NCI-H2171 (cell line): ENCODE data around the gene OBSL1.

Source experiments
- DNase-seq: peaks from one replicate; lab custom pipeline; 2025; lab: John Stamatoyannopoulos, UW

OBSL1 gene

DNA sequence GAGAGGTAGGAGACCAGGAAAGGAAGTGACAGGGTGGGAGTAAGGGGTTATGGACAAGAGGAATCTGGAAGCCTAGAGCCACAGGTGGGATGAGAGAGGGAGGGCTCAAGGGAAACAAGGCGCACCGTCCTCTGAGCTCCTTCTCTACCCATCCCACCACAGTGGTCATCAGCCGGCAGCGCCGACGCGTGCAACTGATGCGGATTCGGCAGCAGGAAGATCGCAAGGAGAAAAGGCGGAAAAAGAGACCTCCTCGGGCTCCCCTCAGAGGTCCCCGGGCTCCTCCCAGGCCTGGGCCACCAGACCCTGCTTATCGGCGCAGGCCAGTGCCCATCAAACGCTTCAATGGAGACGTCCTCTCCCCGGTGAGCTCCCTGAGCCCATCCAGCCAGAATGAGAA lies 22.3 kb downstream of the OBSL1 start:
- DNase-seq = no peak

DNA sequence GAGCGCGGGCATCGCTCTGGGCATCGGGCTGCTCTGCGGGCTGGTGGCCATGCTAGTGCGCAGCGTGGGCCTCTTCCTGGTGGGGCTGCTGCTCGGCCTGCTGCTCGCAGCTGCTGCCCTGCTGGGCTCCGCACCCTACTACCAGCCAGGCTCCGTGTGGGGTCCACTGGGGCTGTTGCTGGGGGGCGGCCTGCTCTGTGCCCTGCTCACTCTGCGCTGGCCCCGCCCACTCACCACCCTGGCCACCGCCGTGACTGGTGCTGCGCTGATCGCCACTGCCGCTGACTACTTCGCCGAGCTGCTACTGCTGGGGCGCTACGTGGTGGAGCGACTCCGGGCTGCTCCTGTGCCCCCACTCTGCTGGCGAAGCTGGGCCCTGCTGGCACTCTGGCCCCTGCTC lies 23.7 kb downstream of the OBSL1 start:
- DNase-seq = no peak

- no peak for DNase-seq
These were observed 25.4 kb downstream of the OBSL1 start for GRCh38 chr2:219545943-219546352.

- DNase-seq = no peak
These were observed 25.9 kb downstream of the OBSL1 start for GRCh38 chr2:219545295-219545942.

DNA sequence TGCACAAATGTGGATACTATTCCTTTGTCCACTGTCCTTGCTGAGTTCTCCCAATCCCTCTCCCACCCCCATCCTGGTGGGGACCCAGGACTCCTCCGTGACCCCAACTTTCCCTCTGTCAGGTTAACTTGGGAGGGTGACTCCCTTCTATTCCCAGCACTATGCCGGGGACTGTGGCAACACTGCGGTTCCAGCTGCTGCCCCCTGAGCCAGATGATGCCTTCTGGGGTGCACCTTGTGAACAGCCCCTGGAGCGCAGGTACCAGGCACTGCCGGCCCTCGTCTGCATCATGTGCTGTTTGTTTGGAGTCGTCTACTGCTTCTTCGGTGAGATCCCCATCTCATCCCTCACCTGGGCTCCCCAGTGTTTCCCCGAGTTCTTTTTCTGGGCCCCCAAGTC lies 26.8 kb downstream of the OBSL1 start:
- DNase-seq = no peak

GRCh38 chr2:219543596-219544358 lies 27.6 kb downstream of the OBSL1 start, which contains the start of the genes CHPF and TMEM198:
CHPF (minus strand) TSS chr2:219543809; CDS start chr2:219543538, 271 bp downstream.
TMEM198 (plus strand) TSS chr2:219544028; CDS start chr2:219544728, 700 bp downstream.
- DNase-seq = peak; percentile 97

DNA sequence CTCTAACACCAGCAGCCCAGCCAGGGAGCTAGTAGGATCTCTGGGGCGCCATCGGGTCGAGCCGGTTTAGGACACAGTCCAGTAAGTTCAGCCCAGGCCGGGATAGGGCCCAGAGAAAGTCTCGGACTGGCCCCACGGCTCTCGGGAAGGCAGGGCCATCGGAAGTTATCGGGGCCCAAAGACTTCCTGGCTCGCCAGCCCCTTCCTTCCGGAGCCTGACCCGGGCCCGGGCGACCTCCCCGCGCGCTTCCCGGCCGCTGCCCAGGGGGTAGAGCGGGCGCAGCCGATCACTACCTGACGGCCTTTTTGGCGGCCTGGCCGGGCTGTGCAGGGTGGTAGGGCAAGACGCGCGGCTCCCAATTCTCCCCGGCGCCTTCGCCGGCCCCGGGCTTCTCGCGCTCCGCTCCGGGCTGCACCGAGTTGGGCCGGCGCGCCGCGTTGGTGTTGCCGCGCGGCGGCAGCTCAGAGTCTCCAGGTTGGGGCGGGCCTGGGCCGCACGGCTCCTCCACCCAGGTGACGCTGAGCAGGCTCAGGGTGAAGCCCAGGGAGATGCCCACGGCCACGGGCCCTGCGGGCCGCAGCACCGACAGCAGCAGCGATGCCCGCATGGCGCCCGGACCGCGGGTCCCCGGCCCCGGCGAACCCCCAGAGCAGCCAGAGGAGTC lies 28.3 kb downstream of the OBSL1 start:
- peak; percentile 46 for DNase-seq

GRCh38 chr2:219541611-219542180 lies 29.6 kb downstream of the OBSL1 start:
- peak; percentile 61 for DNase-seq

DNA sequence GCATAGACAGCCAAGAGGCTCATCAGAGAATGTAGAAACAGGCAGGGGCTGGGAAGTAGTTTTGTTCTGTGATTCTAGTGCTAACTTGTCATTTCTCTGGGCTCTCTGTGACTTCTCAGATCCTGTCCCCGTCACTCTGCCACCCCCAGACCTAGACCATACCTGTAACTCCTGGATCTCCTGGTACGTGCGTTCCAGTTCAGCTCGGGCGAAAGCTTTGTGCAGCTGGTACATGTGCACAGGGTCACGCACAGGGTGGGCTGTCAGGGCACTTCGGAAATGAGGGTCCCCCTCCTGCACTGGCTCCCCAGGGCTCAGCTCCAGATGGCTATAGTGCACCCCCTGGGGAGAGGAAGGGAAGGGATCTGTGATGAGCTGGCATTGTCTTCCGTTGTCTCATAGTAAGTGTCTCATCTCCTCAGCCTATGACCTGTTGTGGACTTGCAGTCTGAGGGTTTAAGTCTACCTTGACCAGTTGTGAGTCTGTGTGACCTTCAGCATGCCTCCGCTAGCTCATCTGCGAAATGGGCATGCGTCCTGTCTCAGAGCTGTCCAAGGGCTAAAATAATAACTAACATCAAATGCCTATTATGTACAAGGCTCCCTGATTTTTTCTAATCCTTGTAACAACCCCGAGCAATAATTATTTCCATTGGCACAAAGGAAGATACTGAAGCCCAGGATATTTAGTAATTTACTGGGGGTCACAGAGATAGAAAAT lies 30.4 kb downstream of the OBSL1 start:
- DNase-seq = no peak

DNA sequence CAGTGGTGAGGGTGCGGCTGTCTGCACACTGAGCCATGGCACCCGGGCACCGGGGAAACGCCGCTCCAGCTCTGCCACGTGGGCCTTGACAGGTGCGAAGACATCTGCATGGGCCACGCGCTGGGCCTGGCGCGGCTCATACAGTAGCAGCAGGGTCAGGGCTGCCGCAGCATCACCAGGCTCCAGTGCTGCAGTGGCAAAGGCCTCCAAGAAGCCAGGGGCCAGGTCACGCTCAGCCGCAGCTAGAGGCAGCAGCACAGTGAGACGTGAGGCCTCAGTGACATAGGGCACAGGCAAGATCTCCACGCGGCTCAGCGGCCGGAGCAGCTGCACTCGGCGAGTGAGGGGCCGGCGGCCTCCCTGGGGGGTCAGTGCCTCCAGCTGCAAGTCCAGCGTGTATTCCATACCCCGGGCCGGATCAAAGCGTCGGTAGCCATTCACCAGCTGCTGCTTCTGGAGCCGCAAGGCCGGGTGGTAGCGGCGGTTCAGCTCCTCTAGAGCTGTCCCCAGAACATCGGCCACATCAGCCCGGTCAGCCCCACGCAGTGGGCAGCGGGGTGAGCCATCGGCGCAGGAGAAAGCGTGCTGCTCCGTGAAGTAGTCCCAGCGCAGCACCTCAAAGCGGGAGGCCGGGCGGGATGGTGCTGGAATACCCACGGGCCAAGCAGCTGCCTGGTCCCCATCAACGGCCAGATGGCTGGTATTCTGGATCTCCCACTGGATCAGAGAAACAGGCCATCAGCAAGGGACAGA lies 31.2 kb downstream of the OBSL1 start:
- DNase-seq = no peak

DNA sequence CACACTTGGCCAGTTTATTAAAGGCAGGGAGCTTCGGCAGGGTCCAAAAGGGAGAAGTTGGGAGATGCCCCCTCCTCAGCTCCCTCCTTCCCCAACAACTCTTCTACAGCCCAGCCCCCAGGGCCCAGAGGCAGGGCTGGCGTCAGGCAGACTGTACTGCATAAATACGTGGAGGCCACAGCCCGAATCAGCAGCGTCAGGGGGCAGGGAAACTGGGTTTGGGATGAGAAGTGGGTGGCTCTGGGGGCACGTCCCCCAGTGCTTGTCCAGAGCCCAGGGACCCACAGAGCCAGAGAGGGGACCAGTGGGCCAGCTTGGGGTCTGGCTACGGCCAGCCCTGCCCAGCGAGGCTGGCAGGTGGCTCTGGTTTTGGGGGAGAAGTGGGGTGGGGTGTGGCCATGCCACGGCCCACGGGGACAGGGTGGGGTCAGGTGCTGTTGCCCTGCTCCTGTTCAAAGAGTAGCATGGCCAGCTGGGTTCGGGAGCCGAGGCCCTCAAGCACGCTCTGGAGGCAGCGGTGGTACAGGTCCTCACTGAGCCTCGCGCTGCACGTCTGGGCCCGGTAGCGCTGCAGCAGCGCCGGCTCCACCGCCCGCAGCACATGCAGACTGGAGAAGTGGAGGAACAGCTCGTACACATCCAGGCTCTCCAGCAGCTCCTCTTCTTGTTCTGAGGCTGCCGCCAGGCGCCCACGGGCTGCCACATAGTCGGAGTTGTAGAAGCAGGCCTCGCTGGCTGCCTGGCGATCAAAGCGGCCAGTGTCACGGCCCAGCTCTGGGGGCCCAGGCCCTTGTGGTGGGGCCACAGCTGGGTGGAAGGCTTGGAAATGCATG lies 32.2 kb downstream of the OBSL1 start:
- DNase-seq = no peak

DNA sequence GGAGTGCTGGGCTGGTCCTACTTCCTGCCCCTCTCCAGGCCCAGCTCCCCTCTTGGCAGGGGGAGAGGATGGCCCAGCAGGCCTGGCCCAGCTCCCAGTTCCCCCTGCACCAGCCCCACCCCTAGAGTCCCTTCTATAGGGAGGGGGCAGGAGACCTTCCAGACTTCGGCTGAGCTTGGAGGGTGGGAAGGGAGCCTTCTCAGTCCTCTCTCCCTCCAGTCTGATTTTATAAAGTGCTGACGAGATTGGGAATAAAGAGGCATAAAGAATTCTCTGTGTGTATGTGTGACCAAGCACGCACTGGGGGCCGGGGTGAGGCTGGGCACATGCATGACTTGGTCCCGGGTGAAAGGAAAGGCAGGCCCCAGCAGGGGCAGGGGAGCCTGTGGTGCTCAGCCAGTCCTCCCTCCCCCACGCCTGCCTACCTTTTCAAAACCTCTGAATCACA lies 32.8 kb downstream of the OBSL1 start:
- no peak for DNase-seq

GRCh38 chr2:219537657-219538488 lies 33.5 kb downstream of the OBSL1 start:
- no peak for DNase-seq

DNA sequence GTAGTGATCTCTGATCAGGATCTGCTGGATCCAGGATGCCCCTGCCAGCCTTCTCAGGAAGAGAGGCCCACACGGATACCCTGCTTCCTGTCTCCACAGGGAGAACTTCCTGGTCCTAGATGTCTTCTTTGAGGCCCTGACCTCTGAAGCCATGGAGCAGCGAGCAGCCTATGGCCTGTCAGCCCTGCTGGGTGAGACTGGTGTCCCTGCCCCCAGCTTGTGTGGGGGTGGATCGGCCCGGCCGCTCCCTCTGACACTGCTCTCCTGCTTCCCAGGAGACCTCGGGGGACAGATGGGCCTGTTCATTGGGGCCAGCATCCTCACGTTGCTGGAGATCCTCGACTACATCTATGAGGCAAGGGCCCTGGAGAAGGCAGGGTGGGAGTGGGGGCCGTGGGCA lies 34.4 kb downstream of the OBSL1 start:
- no peak for DNase-seq

DNA sequence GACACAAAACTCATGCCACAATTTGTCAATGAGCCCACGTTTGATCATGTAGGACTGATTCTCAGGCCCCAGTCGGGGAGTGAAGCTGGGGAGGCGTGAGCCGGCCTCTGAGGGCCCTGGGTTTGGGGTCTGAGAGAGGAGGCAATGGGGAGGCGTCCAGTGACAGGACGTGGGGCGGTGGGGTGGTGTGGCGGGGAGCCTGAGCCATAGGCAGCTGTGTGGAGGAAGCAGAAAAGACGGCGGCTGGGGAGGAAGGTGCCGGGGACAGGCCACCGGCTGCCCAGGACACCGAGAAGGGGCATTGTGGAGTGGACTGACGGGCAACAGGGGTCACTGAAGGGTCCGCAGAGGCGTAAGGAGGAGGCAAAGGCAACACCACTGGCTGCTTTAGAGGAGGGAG lies 34.9 kb downstream of the OBSL1 start:
- DNase-seq = no peak

DNA sequence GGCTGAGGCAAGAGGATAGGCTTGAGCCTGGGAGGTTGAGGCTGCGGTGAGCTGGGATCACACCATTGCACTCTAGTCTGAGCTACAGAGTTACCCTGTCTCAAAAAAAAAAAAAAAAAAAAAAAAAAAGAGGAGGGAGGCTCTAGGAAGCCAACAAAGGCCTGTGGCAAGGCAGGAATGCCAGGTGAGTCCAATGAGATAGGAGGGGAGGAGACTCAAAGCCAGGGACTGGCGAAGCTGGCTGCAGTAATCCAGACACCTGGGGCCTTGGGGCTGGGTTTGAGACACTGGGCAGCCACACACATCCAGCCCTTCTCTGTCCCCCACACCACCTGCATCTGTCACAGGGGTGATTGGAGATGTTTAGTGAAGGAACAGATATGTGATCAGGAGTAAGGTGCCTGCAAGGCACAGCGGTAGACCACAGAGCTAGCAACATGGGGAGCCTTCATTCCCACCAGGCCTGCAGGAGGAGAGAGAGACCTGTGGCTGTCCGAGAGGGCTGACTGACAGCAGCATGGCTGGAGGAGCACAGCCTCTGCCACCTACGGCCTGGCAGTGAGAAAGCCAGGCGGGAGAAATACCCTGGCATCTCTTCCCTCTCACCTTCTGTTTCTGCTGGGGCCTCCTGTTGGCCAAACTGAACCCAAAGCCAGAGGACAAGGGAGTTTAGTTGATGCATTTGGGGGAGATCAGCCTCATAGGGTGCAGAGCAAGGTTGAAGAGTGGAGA lies 37.2 kb downstream of the OBSL1 start:
- no peak for DNase-seq

GRCh38 chr2:219532378-219532649 lies 39.0 kb downstream of the OBSL1 start:
- no peak for DNase-seq

GRCh38 chr2:219531639-219532377 lies 39.5 kb downstream of the OBSL1 start:
- DNase-seq = no peak
